ENCODE results near the gene KMT2C. TPM values are rescaled to one million over a fixed set of nuclear protein-coding genes. Genes with fewer than 3 reads are reported as not detected.
A peak's percentile ranks its signal among the peaks of the same experiment; 100 is the strongest.

The KMT2C gene
- total and polyA plus RNA-seq, 2 of the 13 experiments (the other 11 are each of a cell fraction or from before 2014, with no cell fraction given) = 7.1 to 14.4 TPM

DNA sequence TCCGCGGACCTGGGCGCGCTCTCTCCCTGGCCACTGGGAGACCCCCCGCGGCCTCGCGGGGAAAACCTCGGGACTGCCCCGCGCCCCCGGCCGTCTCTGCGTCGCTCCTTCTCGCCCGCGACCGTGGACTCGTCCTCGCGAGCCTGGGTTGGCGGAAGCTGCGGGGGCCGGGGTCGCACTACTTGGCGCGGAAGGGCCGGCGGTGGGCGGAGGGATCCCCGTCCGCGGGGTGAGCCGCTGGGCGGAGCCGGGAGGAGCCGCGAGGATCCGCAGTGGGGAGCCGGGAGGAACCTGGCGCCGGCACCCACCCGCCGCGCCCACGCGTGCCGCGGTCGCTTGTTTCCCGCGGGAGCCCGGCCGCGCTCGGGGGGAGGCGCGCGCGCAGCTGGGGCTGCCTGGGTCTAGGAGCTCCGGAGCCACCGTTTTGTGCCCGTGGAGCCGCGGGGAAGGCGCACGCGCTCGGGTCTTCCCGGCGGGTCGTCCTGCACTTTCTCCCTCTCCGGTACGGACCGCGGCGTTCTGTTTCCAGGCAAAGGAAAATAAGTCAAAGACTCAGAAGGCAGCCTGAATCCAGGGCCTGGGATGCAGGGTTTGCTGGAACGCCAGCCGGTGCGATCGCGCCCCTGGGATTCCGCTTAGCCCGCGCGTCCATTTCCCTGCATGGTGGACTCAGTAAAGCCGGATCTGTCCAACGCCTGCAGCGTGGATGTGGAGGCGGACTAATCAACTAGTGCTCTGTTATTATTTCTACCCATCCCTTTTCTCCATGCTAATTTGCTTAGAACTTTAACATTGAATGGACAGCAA lies 28.7 kb upstream of the KMT2C start (continued):
- TF ChIP-seq ZNF350 (CRISPR knock-in tag; IDR thresholded peaks at IDR 0.05; ENCODE audit: borderline replicate concordance, low read depth) (0 out of 2 replicates have a peak, but pooled peaks have one; percentile 9), RELA (CRISPR knock-in tag; IDR thresholded peaks at IDR 0.05) (no peak), ZNF589 (CRISPR knock-in tag; conservative IDR thresholded peaks at IDR 0.05) (no peak), FOXM1 (CRISPR knock-in tag; IDR thresholded peaks at IDR 0.05) (no peak), TAF15 (IDR thresholded peaks at IDR 0.05; ENCODE audit: low read depth, low read length, poor library complexity, severe bottlenecking) (no peak), KDM5B (CRISPR knock-in tag; IDR thresholded peaks at IDR 0.05; ENCODE audit: borderline replicate concordance) (peak; percentile 78; the same call in 1 of the 2 replicates), ZFP36 (IDR thresholded peaks at IDR 0.05; ENCODE audit: borderline replicate concordance, low read depth, low read length, partially characterized antibody) (no peak), HNRNPUL1 (IDR thresholded peaks at IDR 0.05; ENCODE audit: low read depth, low read length) (no peak), SMARCE1 (IDR thresholded peaks at IDR 0.05; ENCODE audit: borderline replicate concordance) (no peak), SMAD1 (CRISPR knock-in tag; IDR thresholded peaks at IDR 0.05; ENCODE audit: borderline replicate concordance, low read depth) (no peak), ZNF790 (CRISPR knock-in tag; IDR thresholded peaks at IDR 0.05; ENCODE audit: borderline replicate concordance) (peak; percentile 46; the same call in 1 of the 2 replicates), HIVEP1 (CRISPR knock-in tag; IDR thresholded peaks at IDR 0.05) (no peak)
- TF ChIP-seq, protein P1, sequence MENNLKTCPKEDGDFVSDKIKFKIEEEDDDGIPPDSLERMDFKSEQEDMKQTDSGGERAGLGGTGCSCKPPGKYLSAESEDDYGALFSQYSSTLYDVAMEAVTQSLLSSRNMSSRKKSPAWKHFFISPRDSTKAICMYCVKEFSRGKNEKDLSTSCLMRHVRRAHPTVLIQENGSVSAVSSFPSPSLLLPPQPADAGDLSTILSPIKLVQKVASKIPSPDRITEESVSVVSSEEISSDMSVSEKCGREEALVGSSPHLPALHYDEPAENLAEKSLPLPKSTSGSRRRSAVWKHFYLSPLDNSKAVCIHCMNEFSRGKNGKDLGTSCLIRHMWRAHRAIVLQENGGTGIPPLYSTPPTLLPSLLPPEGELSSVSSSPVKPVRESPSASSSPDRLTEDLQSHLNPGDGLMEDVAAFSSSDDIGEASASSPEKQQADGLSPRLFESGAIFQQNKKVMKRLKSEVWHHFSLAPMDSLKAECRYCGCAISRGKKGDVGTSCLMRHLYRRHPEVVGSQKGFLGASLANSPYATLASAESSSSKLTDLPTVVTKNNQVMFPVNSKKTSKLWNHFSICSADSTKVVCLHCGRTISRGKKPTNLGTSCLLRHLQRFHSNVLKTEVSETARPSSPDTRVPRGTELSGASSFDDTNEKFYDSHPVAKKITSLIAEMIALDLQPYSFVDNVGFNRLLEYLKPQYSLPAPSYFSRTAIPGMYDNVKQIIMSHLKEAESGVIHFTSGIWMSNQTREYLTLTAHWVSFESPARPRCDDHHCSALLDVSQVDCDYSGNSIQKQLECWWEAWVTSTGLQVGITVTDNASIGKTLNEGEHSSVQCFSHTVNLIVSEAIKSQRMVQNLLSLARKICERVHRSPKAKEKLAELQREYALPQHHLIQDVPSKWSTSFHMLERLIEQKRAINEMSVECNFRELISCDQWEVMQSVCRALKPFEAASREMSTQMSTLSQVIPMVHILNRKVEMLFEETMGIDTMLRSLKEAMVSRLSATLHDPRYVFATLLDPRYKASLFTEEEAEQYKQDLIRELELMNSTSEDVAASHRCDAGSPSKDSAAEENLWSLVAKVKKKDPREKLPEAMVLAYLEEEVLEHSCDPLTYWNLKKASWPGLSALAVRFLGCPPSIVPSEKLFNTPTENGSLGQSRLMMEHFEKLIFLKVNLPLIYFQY (CRISPR knock-in tag; IDR thresholded peaks at IDR 0.05; ENCODE audit: borderline replicate concordance) = no peak
- TF ChIP-seq, protein P2, sequence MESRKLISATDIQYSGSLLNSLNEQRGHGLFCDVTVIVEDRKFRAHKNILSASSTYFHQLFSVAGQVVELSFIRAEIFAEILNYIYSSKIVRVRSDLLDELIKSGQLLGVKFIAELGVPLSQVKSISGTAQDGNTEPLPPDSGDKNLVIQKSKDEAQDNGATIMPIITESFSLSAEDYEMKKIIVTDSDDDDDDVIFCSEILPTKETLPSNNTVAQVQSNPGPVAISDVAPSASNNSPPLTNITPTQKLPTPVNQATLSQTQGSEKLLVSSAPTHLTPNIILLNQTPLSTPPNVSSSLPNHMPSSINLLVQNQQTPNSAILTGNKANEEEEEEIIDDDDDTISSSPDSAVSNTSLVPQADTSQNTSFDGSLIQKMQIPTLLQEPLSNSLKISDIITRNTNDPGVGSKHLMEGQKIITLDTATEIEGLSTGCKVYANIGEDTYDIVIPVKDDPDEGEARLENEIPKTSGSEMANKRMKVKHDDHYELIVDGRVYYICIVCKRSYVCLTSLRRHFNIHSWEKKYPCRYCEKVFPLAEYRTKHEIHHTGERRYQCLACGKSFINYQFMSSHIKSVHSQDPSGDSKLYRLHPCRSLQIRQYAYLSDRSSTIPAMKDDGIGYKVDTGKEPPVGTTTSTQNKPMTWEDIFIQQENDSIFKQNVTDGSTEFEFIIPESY (CRISPR knock-in tag; IDR thresholded peaks at IDR 0.05) = peak; percentile 7; the same call in 1 of the 2 replicates
- TF ChIP-seq, protein P3, sequence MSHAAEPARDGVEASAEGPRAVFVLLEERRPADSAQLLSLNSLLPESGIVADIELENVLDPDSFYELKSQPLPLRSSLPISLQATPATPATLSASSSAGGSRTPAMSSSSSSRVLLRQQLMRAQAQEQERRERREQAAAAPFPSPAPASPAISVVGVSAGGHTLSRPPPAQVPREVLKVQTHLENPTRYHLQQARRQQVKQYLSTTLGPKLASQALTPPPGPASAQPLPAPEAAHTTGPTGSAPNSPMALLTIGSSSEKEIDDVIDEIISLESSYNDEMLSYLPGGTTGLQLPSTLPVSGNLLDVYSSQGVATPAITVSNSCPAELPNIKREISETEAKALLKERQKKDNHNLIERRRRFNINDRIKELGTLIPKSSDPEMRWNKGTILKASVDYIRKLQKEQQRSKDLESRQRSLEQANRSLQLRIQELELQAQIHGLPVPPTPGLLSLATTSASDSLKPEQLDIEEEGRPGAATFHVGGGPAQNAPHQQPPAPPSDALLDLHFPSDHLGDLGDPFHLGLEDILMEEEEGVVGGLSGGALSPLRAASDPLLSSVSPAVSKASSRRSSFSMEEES (CRISPR knock-in tag; IDR thresholded peaks at IDR 0.05) = no peak
- TF ChIP-seq, protein P4, sequence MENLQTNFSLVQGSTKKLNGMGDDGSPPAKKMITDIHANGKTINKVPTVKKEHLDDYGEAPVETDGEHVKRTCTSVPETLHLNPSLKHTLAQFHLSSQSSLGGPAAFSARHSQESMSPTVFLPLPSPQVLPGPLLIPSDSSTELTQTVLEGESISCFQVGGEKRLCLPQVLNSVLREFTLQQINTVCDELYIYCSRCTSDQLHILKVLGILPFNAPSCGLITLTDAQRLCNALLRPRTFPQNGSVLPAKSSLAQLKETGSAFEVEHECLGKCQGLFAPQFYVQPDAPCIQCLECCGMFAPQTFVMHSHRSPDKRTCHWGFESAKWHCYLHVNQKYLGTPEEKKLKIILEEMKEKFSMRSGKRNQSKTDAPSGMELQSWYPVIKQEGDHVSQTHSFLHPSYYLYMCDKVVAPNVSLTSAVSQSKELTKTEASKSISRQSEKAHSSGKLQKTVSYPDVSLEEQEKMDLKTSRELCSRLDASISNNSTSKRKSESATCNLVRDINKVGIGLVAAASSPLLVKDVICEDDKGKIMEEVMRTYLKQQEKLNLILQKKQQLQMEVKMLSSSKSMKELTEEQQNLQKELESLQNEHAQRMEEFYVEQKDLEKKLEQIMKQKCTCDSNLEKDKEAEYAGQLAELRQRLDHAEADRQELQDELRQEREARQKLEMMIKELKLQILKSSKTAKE (CRISPR knock-in tag; IDR thresholded peaks at IDR 0.05; ENCODE audit: borderline replicate concordance) = no peak
- TF ChIP-seq, protein P5, sequence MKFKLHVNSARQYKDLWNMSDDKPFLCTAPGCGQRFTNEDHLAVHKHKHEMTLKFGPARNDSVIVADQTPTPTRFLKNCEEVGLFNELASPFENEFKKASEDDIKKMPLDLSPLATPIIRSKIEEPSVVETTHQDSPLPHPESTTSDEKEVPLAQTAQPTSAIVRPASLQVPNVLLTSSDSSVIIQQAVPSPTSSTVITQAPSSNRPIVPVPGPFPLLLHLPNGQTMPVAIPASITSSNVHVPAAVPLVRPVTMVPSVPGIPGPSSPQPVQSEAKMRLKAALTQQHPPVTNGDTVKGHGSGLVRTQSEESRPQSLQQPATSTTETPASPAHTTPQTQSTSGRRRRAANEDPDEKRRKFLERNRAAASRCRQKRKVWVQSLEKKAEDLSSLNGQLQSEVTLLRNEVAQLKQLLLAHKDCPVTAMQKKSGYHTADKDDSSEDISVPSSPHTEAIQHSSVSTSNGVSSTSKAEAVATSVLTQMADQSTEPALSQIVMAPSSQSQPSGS (CRISPR knock-in tag; IDR thresholded peaks at IDR 0.05) = 0 out of 2 replicates have a peak, but pooled peaks have one; percentile 5
